HCT116 (cell line): Measurements from ENCODE around the gene EPS8L2. TPM values are rescaled to one million over a fixed set of nuclear protein-coding genes. Genes with fewer than 3 reads are reported as not detected.

Experiments used
- ATAC-seq: fragments of 200-7000 bp; cut with Tn5 transposase; 2 replicates; pipeline ENCODE4 v1.9.1; 2020; ENCODE audit warnings: mild to moderate bottlenecking, moderate library complexity
- BruUV-seq: library from RNA; stranded (reverse); fragments of 400-500 nt; replicated peaks from 2 replicates; lab custom pipeline; 2021; lab: Mats Ljungman, UMichigan
- CTCF ChIA-PET: fragments of 300-600 bp; sonication (Branson Sonifier 250); formaldehyde crosslinking; loops from one replicate; lab custom pipeline; 2021; ENCODE audit warnings: antibody characterized with exemption; lab: Charles Lee
- POLR2A ChIA-PET: fragments of 300-600, 350-600 bp; sonication (Branson Sonifier 250); formaldehyde crosslinking; loops from one replicate; lab custom pipeline; 2021; ENCODE audit warnings: antibody characterized with exemption; lab: Charles Lee
- RAD21 ChIA-PET, 2 experiments: fragments of 300-600 bp; sonication (Branson Sonifier 250); formaldehyde crosslinking; loops; one replicate each; lab custom pipeline; 2023; ENCODE audit warnings: low total read pairs in 2 of 2; ENCODE audit not compliant: uncharacterized antibody in 2 of 2, unreplicated experiment in 2 of 2, low non-redundant PET in 1 of 2; lab: Charles Lee
- DNase-seq: peaks from one replicate; pipeline ENCODE4 v3.0.0-alpha.2; 2010; ENCODE audit warnings: low read depth, low spot score
- H2AFZ ChIP-seq: fragments of 200-600 bp; shearing (Covaris generic), sonication (generic); 2 replicates; pipeline ENCODE4 v1.6.1; 2017; ENCODE audit warnings: low read depth, mixed run types, mixed read lengths, antibody characterized with exemption, low read length; ENCODE audit not compliant: poor library complexity, severe bottlenecking
- H3K27ac ChIP-seq: 2 replicates; pipeline ENCODE4 v1.5.1; 2012; ENCODE audit warnings: low read depth, low read length
- H3K27me3 ChIP-seq: fragments of 200-600 bp; sonication (generic); 2 replicates; pipeline ENCODE4 v1.6.1; 2016; ENCODE audit warnings: mixed run types, low read length, mixed read lengths; ENCODE audit not compliant: insufficient read depth
- H3K36me3 ChIP-seq, 2 experiments: fragments of 200-500 bp in 1 of 2; fragments of 200-600 bp in 1 of 2; sonication (Bioruptor generic) in 1 of 2; sonication (generic) in 1 of 2; 2 replicates each; pipeline versions ENCODE4 v1.5.1 to v1.6.1; 2014 to 2016; ENCODE audit warnings: low read length in 2 of 2, inconsistent platforms in 1 of 2, mixed read lengths in 1 of 2, mixed run types in 1 of 2; ENCODE audit not compliant: insufficient read depth in 2 of 2, control insufficient read depth in 1 of 2
- H3K4me1 ChIP-seq, 2 experiments: fragments of 200-600 bp in 1 of 2; sonication (generic) in 1 of 2; 2 replicates each; pipeline versions ENCODE4 v1.5.1 to v1.6.1; 2012 to 2017; ENCODE audit warnings: low read length in 2 of 2, inconsistent platforms in 1 of 2, mild to moderate bottlenecking in 1 of 2, mixed read lengths in 1 of 2, mixed run types in 1 of 2, moderate library complexity in 1 of 2; ENCODE audit not compliant: insufficient read depth in 2 of 2, control insufficient read depth in 1 of 2
- H3K4me2 ChIP-seq: fragments of 200-600 bp; sonication (generic); 2 replicates; pipeline ENCODE4 v1.6.1; 2017; ENCODE audit warnings: mixed run types, low read length, mixed read lengths
- H3K4me3 ChIP-seq, 2 experiments: fragments of 200-600 bp in 1 of 2; sonication (generic) in 1 of 2; replicated peaks in 1 of 2; 2 replicates each; pipeline ENCODE4 v1.5.1; 2011 to 2016; ENCODE audit warnings: low read length in 2 of 2, control low read depth in 1 of 2, low read depth in 1 of 2, mild to moderate bottlenecking in 1 of 2, mixed read lengths in 1 of 2, mixed run types in 1 of 2
- H3K79me2 ChIP-seq: fragments of 200-600 bp; sonication (generic); 2 replicates; pipeline ENCODE4 v1.6.1; 2017; ENCODE audit warnings: mild to moderate bottlenecking, mixed run types, low read length, moderate library complexity, mixed read lengths; ENCODE audit not compliant: insufficient read depth
- H3K9ac ChIP-seq: fragments of 200-600 bp; sonication (generic); 2 replicates; pipeline ENCODE4 v1.6.1; 2016; ENCODE audit warnings: low read length, mixed read lengths
- H3K9me2 ChIP-seq: fragments of 200-600 bp; sonication (generic), shearing (Covaris generic); 2 replicates; pipeline ENCODE4 v1.6.1; 2017; ENCODE audit warnings: mixed run types, mild to moderate bottlenecking, moderate library complexity; ENCODE audit not compliant: insufficient read depth
- H3K9me3 ChIP-seq, 2 experiments: fragments of 200-500 bp in 1 of 2; fragments of 200-600 bp in 1 of 2; sonication (Bioruptor generic) in 1 of 2; sonication (generic) in 1 of 2; 2 replicates each; pipeline ENCODE4 v1.6.1; 2014 to 2017; ENCODE audit warnings: low read length in 2 of 2, mixed read lengths in 2 of 2, inconsistent platforms in 1 of 2, low read depth in 1 of 2, mild to moderate bottlenecking in 1 of 2, mixed run types in 1 of 2, moderate library complexity in 1 of 2; ENCODE audit not compliant: control insufficient read depth in 1 of 2, insufficient read depth in 1 of 2
- H4K20me1 ChIP-seq: fragments of 200-600 bp; sonication (generic), shearing (Covaris generic); 2 replicates; pipeline ENCODE4 v1.6.1; 2017; ENCODE audit warnings: mixed run types, mild to moderate bottlenecking, moderate library complexity; ENCODE audit not compliant: insufficient read depth
- CEBPB ChIP-seq: IDR thresholded peaks from 2 replicates; pipeline ENCODE4 v1.6.1; 2012; ENCODE audit warnings: low read depth
- CTCF ChIP-seq, 3 experiments: fragments of 200-600 bp in 1 of 3; sonication (generic) in 1 of 3; IDR thresholded peaks in 2 of 3; conservative IDR thresholded peaks in 1 of 3; 2 replicates each; pipeline ENCODE4 v1.5.1; 2012 to 2017; ENCODE audit warnings: low read depth in 2 of 3, low read length in 2 of 3, antibody characterized with exemption in 1 of 3, borderline replicate concordance in 1 of 3, control low read depth in 1 of 3, mild to moderate bottlenecking in 1 of 3, mixed read lengths in 1 of 3, mixed run types in 1 of 3, moderate library complexity in 1 of 3; ENCODE audit not compliant: insufficient read depth in 1 of 3
- EGR1 ChIP-seq: IDR thresholded peaks from 2 replicates; pipeline ENCODE4 v1.6.1; 2012; ENCODE audit warnings: low read depth
- EZH2 ChIP-seq: fragments of 200-600 bp; sonication (generic); IDR thresholded peaks from 2 replicates; pipeline ENCODE4 v1.6.1; 2017; ENCODE audit warnings: antibody characterized with exemption, mixed run types
- MAX ChIP-seq: IDR thresholded peaks from 2 replicates; pipeline ENCODE4 v1.6.1; 2012
- RAD21 ChIP-seq: IDR thresholded peaks from 2 replicates; pipeline ENCODE4 v1.6.1; 2012; ENCODE audit warnings: low read depth, mild to moderate bottlenecking
- ZFX ChIP-seq: fragments of 450-650 bp; IDR thresholded peaks from 2 replicates; pipeline ENCODE4 v1.6.1; 2017
- intact Hi-C: fragments of 100-400 bp; cut with micrococcal nuclease; formaldehyde crosslinking; loops from 2 replicates; pipeline ENCODE4 v1.10.0; 2022
- total RNA-seq: library from RNA; stranded (reverse); gene quantifications from one replicate; pipeline ENCODE4 v1.2.1, GENCODE V29; 2021; ENCODE audit not compliant: unreplicated experiment

The EPS8L2 gene
- total RNA-seq, 1 experiment from 2014 or later = 157 TPM

GRCh38 chr11:662689-663274 is 43.2 kb upstream of the EPS8L2 start:
- no peak overlapping the region for H2AFZ ChIP-seq
- BruUV-seq = no TSS peak
- intact Hi-C loops = loop anchor here (1.0 kb wide), 2 partner anchors 61 to 103 kb away; no protein-coding TSS in a partner anchor
- H3K9me2 ChIP-seq = no peaks in the 10 kb centered on the region
- TF ChIP-seq MAX (no peak), CTCF (IDR thresholded peaks at IDR 0.05 in 2 of 3, conservative IDR thresholded peaks at IDR 0.05 in 1 of 3; ENCODE audit: borderline replicate concordance in 1 of 3, insufficient read depth in 1 of 3, low read depth in 2 of 3, low read length in 2 of 3) (peak; percentile 85 to 90 (median 88)), EGR1 (no peak), RAD21 (peak; percentile 89)
- no peaks in the 10 kb centered on the region for H4K20me1 ChIP-seq
- H3K9me3 ChIP-seq = no peaks in the 10 kb centered on the region
- H3K79me2 ChIP-seq = peaks cover 3% of the 10 kb centered on the region; the same call in 1 of the 2 replicates
- H3K27me3 ChIP-seq = no peaks in the 10 kb centered on the region
- no peak overlapping the region for H3K27ac ChIP-seq
- ATAC-seq (peak; percentile 98), DNase-seq (peak; percentile 48)
- no peaks in the 10 kb centered on the region for H3K4me1 ChIP-seq
- POLR2A ChIA-PET = no interaction called here
- H3K9ac ChIP-seq = no peak overlapping the region
- no peak overlapping the region for H3K4me2 ChIP-seq
- CTCF ChIA-PET = interaction anchor here (1.1 kb wide), 1 partner anchor 59 kb away, joined by 4 read pairs; no protein-coding TSS in a partner anchor
- no peak overlapping the region for H3K4me3 ChIP-seq
- peaks cover 0 to 2% of the 10 kb centered on the region in 2 experiments; a peak in 1 of 4 replicates for H3K36me3 ChIP-seq
- RAD21 ChIA-PET = no interaction called here

GRCh38 chr11:665062-665703 is 40.8 kb upstream of the EPS8L2 start:
- H3K4me2 ChIP-seq = no peak overlapping the region
- no peaks in the 10 kb centered on the region for H3K4me1 ChIP-seq
- ATAC-seq (no peak), DNase-seq (no peak)
- no peaks in the 10 kb centered on the region for H3K27me3 ChIP-seq
- RAD21 ChIA-PET = no interaction called here
- no peak overlapping the region for H3K27ac ChIP-seq
- intact Hi-C loops = no loop called here
- peaks cover 3% of the 10 kb centered on the region; the same call in 1 of the 2 replicates for H3K79me2 ChIP-seq
- no peaks in the 10 kb centered on the region for H3K9me3 ChIP-seq
- CTCF ChIA-PET = no interaction called here
- no peaks in the 10 kb centered on the region for H3K9me2 ChIP-seq
- no peak overlapping the region for H3K9ac ChIP-seq
- H4K20me1 ChIP-seq = no peaks in the 10 kb centered on the region
- no peak overlapping the region for H3K4me3 ChIP-seq
- no peaks in the 10 kb centered on the region; a peak in 1 of 4 replicates for H3K36me3 ChIP-seq
- H2AFZ ChIP-seq = no peak overlapping the region
- TF ChIP-seq CEBPB (no peak), EZH2 (no peak), EGR1 (no peak), MAX (no peak), ZFX (no peak)
- TF ChIP-seq, all 23 proteins: peak for 0
- POLR2A ChIA-PET = interaction anchor here (0.6 kb wide), 1 partner anchor 54 kb away, joined by 3 read pairs; no protein-coding TSS in a partner anchor
- BruUV-seq = no TSS peak
